Naive thymus-derived CD4-positive, alpha-beta T cell (primary cell): Measurements from ENCODE around the gene CDK10. TPM values are rescaled to one million over a fixed set of nuclear protein-coding genes. Genes with fewer than 3 reads are reported as not detected.

ENCODE experiments used
- ATAC-seq: fragments of 150-1000 bp; cut with Tn5 transposase; 2 replicates; pipeline ENCODE4 v1.10.0; 2021; ENCODE audit warnings: mild to moderate bottlenecking, moderate library complexity
- CTCF ChIA-PET: fragments of 350-600 bp; sonication (Branson Sonifier 250); formaldehyde crosslinking; loops from one replicate; lab custom pipeline; 2021; ENCODE audit warnings: antibody characterized with exemption; lab: Charles Lee
- POLR2A ChIA-PET: fragments of 350-600 bp; sonication (Branson Sonifier 250); formaldehyde crosslinking; loops from one replicate; lab custom pipeline; 2021; ENCODE audit warnings: antibody characterized with exemption, inconsistent platforms; lab: Charles Lee
- DNase-seq, 9 donors: peaks; one replicate each; pipeline versions ENCODE4 v3.0.0 to v3.0.0-alpha.2; 2020 to 2022; ENCODE audit warnings: mixed read lengths in 1 of 9
- H3K27ac ChIP-seq: one replicate; pipeline ENCODE4 v1.7.0; 2013; ENCODE audit warnings: mild to moderate bottlenecking, low read depth, low read length, moderate library complexity
- H3K27me3 ChIP-seq, 2 donors: one replicate each; pipeline ENCODE4 v1.7.0; 2013; ENCODE audit warnings: low read length in 2 of 2, mild to moderate bottlenecking in 2 of 2, moderate library complexity in 2 of 2; ENCODE audit not compliant: control insufficient read depth in 2 of 2, insufficient read depth in 2 of 2
- H3K36me3 ChIP-seq, 3 experiments: 1 replicate in 2 of 3; 2 replicates in 1 of 3; pipeline ENCODE4 v1.7.0; 2013; ENCODE audit warnings: low read length in 3 of 3, mild to moderate bottlenecking in 3 of 3, moderate library complexity in 1 of 3; ENCODE audit not compliant: insufficient read depth in 3 of 3, control insufficient read depth in 2 of 3
- H3K4me1 ChIP-seq, 2 donors: one replicate each; pipeline ENCODE4 v1.7.0; 2013; ENCODE audit warnings: low read length in 2 of 2, mild to moderate bottlenecking in 2 of 2, moderate library complexity in 1 of 2; ENCODE audit not compliant: control insufficient read depth in 2 of 2, insufficient read depth in 2 of 2
- H3K4me3 ChIP-seq: 2 replicates; pipeline ENCODE4 v1.7.0; 2013; ENCODE audit warnings: mild to moderate bottlenecking, low read length
- H3K9me3 ChIP-seq, 3 experiments: 1 replicate in 2 of 3; 2 replicates in 1 of 3; pipeline ENCODE4 v1.7.0; 2013; ENCODE audit warnings: low read length in 3 of 3; ENCODE audit not compliant: control insufficient read depth in 2 of 3
- H3K27ac Mint-ChIP-seq, 9 donors: one replicate each; pipeline ENCODE4 v1.8.0; 2020 to 2022; ENCODE audit warnings: mixed read lengths in 9 of 9, mild to moderate bottlenecking in 8 of 9, moderate library complexity in 5 of 9, inconsistent platforms in 2 of 9
- H3K27me3 Mint-ChIP-seq, 5 donors: one replicate each; pipeline ENCODE4 v1.8.0; 2021 to 2022; ENCODE audit warnings: mixed read lengths in 5 of 5, mild to moderate bottlenecking in 1 of 5
- H3K36me3 Mint-ChIP-seq, 5 donors: one replicate each; pipeline ENCODE4 v1.8.0; 2020 to 2022; ENCODE audit warnings: mixed read lengths in 5 of 5, mild to moderate bottlenecking in 3 of 5, inconsistent platforms in 1 of 5
- H3K4me1 Mint-ChIP-seq, 7 donors: one replicate each; pipeline ENCODE4 v1.8.0; 2020 to 2022; ENCODE audit warnings: mixed read lengths in 7 of 7, mild to moderate bottlenecking in 3 of 7, inconsistent platforms in 1 of 7
- H3K4me3 Mint-ChIP-seq, 10 donors: one replicate each; pipeline ENCODE4 v1.8.0; 2020 to 2022; ENCODE audit warnings: mild to moderate bottlenecking in 10 of 10, mixed read lengths in 10 of 10, moderate library complexity in 6 of 10, inconsistent platforms in 2 of 10
- H3K9me3 Mint-ChIP-seq, 11 donors: one replicate each; pipeline ENCODE4 v1.8.0; 2020 to 2022; ENCODE audit warnings: mixed read lengths in 11 of 11, mild to moderate bottlenecking in 4 of 11, inconsistent platforms in 1 of 11, moderate library complexity in 1 of 11
- intact Hi-C, 2 donors: fragments of 100-400 bp; cut with micrococcal nuclease; formaldehyde crosslinking; loops; one replicate each; pipeline ENCODE4 v1.15.1; 2023
- polyA plus RNA-seq, 2 donors: library from polyadenylated mRNA; unstranded; fragments of 300-500 nt; fragmentation: Illumina TruSeq; gene quantifications; one replicate each; pipeline ENCODE4 v1.2.3, GENCODE V29; 2021
- total RNA-seq, 6 experiments: library from RNA in 5 of 6; stranded (reverse) in 5 of 6; gene quantifications; 1 replicate in 5 of 6; 2 replicates in 1 of 6; pipeline ENCODE4 v1.2.3 and lab custom pipeline; 2021 to 2026

Gene CDK10
- total and polyA plus RNA-seq, 7 experiments from 2014 or later, result 32.8 to 150 (median 99.3) TPM

- no peak for DNase-seq
- no peak overlapping the region for H3K4me3 ChIP-seq
- peaks cover 38 to 98% (median 70%) of the 10 kb centered on the region in 3 experiments for H3K36me3 ChIP-seq
- Mint-ChIP-seq H3K27me3 (no peaks in the 10 kb centered on the region), H3K27ac (no peak overlapping the region), H3K4me3 (no peak overlapping the region), H3K36me3 (peaks cover 6 to 53% (median 35%) of the 10 kb centered on the region in 5 donors), H3K4me1 (peaks cover 13 to 86% (median 52%) of the 10 kb centered on the region in 7 donors), H3K9me3 (no peaks in the 10 kb centered on the region)
- peaks cover 37 to 58% of the 10 kb centered on the region in 2 donors for H3K4me1 ChIP-seq
- POLR2A ChIA-PET, result interaction anchor here (1.0 to 11.0 kb wide), 2 partner anchors 9 to 31 kb away, joined by 4 to 156 read pairs; no protein-coding TSS in a partner anchor
- CTCF ChIA-PET, result no interaction called here
- no peaks in the 10 kb centered on the region for H3K27me3 ChIP-seq
- no peak overlapping the region for H3K27ac ChIP-seq
- intact Hi-C loops, result no loop called here
- ATAC-seq, result no peak
- H3K9me3 ChIP-seq, result no peaks in the 10 kb centered on the region
These were observed 47.3 kb downstream of the CDK10 start for GRCh38 chr16:89733792-89734191.

- intact Hi-C loops, result loop anchor here in 1 of 2 donors (5.0 kb wide), 1 partner anchor 51 kb away; no protein-coding TSS in a partner anchor
- Histone ChIP-seq H3K9me3 (no peaks in the 10 kb centered on the region), H3K4me1 (peaks cover 28 to 43% of the 10 kb centered on the region in 2 donors), H3K27ac (peak overlapping the region; percentile 46), H3K36me3 (peaks cover 32 to 89% (median 59%) of the 10 kb centered on the region in 3 experiments), H3K27me3 (no peaks in the 10 kb centered on the region), H3K4me3 (no peak overlapping the region)
- ChIA-PET POLR2A (interaction anchor here (1.3 to 11.0 kb wide), 5 partner anchors 10 to 49 kb away, joined by 3 to 156 read pairs (median 15); partner anchors contain the start of gene VPS9D1), CTCF (interaction anchor here (1.1 to 1.3 kb wide), 2 partner anchors 31 to 37 kb away, joined by 4 to 5 read pairs; no protein-coding TSS in a partner anchor)
- Mint-ChIP-seq H3K4me3 (peak overlapping the region in 7 of 10 donors; percentile 46 to 80 (median 66)), H3K36me3 (peaks cover 11 to 50% (median 34%) of the 10 kb centered on the region in 5 donors), H3K27ac (peak overlapping the region in 8 of 9 donors; percentile 7 to 94 (median 87)), H3K4me1 (peaks cover 9 to 79% (median 46%) of the 10 kb centered on the region in 7 donors), H3K27me3 (no peaks in the 10 kb centered on the region), H3K9me3 (no peaks in the 10 kb centered on the region)
- no peak for DNase-seq
- no peak for ATAC-seq
These were observed 50.1 kb downstream of the CDK10 start for GRCh38 chr16:89736554-89736953.

GRCh38 chr16:89737341-89738071 is 51.0 kb downstream of the CDK10 start:
- H3K27me3 ChIP-seq, result no peaks in the 10 kb centered on the region
- ChIA-PET POLR2A (interaction anchor here (0.7 to 11.0 kb wide), 11 partner anchors 12 to 136 kb away, joined by 3 to 156 read pairs (median 4); partner anchors contain the start of genes TCF25 and VPS9D1), CTCF (interaction anchor here (0.6 to 1.3 kb wide), 6 partner anchors 14 to 38 kb away, joined by 3 to 6 read pairs (median 4); partner anchors contain the start of gene SPATA2L)
- no peak overlapping the region for H3K4me3 ChIP-seq
- H3K4me1 ChIP-seq, result peaks cover 28 to 40% of the 10 kb centered on the region in 2 donors
- no peaks in the 10 kb centered on the region for H3K9me3 ChIP-seq
- peak overlapping the region; percentile 46 for H3K27ac ChIP-seq
- no peaks in the 10 kb centered on the region for H3K27me3 Mint-ChIP-seq
- peaks cover 11 to 44% (median 29%) of the 10 kb centered on the region in 5 donors for H3K36me3 Mint-ChIP-seq
- H3K4me3 Mint-ChIP-seq, result peak overlapping the region; percentile 39 to 80 (median 66)
- DNase-seq (peak in 7 of 9 donors; percentile 63 to 83 (median 76)), ATAC-seq (peak; percentile 86)
- H3K4me1 Mint-ChIP-seq, result peaks cover 4 to 70% (median 37%) of the 10 kb centered on the region in 7 donors
- no peaks in the 10 kb centered on the region for H3K9me3 Mint-ChIP-seq
- peaks cover 32 to 79% (median 52%) of the 10 kb centered on the region in 3 experiments for H3K36me3 ChIP-seq
- intact Hi-C loops, result loop anchor here (1.0 to 5.0 kb wide), 4 partner anchors 14 to 50 kb away; no protein-coding TSS in a partner anchor
- peak overlapping the region; percentile 68 to 94 (median 86) for H3K27ac Mint-ChIP-seq

DNA sequence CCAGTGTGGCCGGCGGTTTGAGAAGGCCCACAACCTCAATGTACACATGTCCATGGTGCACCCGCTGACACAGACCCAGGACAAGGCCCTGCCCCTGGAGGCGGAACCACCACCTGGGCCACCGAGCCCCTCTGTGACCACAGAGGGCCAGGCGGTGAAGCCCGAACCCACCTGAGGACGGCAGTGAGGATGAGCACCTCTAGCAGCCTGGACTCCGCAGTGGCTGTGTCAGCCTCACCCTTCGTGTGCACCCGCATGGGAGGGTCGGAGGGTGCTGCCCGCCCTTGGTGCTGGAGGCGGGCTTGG is 51.5 kb downstream of the CDK10 start:
- DNase-seq (no peak), ATAC-seq (peak; percentile 2)
- Histone ChIP-seq H3K27me3 (no peaks in the 10 kb centered on the region), H3K4me3 (no peak overlapping the region), H3K27ac (no peak overlapping the region), H3K36me3 (peaks cover 30 to 74% (median 49%) of the 10 kb centered on the region in 3 experiments), H3K9me3 (no peaks in the 10 kb centered on the region), H3K4me1 (peaks cover 28 to 37% of the 10 kb centered on the region in 2 donors)
- peak overlapping the region in 5 of 9 donors; percentile 84 to 94 (median 89) for H3K27ac Mint-ChIP-seq
- H3K36me3 Mint-ChIP-seq, result peaks cover 11 to 42% (median 27%) of the 10 kb centered on the region in 5 donors
- H3K4me1 Mint-ChIP-seq, result peaks cover 4 to 70% (median 40%) of the 10 kb centered on the region in 7 donors
- intact Hi-C loops, result loop anchor here in 1 of 2 donors (5.0 kb wide), 1 partner anchor 49 kb away; no protein-coding TSS in a partner anchor
- ChIA-PET CTCF (interaction anchor here (1.2 kb wide), 1 partner anchor 14 kb away, joined by 6 read pairs; no protein-coding TSS in a partner anchor), POLR2A (interaction anchor here (1.1 to 11.0 kb wide), 7 partner anchors 9 to 47 kb away, joined by 3 to 156 read pairs (median 5); partner anchors contain the start of gene VPS9D1)
- H3K27me3 Mint-ChIP-seq, result no peaks in the 10 kb centered on the region
- H3K4me3 Mint-ChIP-seq, result peak overlapping the region in 6 of 10 donors; percentile 50 to 80 (median 70)
- H3K9me3 Mint-ChIP-seq, result no peaks in the 10 kb centered on the region

DNA sequence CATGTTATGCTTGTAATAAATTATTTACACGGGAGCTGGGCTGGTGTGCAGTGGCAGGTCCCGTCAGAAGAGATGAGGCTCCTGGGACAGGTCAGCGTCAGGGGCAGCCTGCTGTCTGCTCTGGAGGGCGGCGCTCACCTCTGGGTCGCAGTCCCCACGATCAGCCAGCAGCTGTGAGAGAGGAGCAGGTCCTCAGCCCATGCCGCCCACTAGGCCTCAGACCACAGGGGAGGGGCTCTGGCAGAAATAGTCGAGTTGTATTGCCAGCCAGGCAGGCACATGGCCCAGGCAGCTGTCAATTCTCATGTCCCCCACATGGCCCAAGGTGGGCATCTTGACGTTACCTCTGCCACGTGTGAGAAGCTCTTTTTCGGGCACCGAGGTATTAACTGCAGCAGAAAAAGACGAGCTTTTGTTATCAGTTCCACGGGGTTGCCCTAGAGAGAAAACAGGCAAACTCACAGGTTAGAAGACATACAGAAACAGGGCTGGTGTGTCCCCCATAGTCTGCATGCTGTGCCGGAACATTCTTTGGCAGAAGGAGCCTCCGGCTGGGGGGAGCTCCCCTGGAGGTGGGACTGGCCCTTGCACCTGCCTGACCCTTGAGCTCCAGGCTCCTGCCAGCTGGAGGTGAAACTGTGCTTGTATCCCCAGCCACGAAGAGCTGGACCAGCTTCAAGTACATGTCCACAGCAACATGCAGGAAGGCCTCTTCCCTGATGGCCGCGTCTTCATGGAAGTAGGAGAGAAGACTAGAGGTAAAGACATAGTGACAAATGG is 52.2 kb downstream of the CDK10 start:
- H3K4me1 Mint-ChIP-seq, result peaks cover 4 to 69% (median 46%) of the 10 kb centered on the region in 7 donors
- no peak for ATAC-seq
- H3K4me1 ChIP-seq, result peaks cover 24 to 31% of the 10 kb centered on the region in 2 donors
- H3K27me3 Mint-ChIP-seq, result no peaks in the 10 kb centered on the region
- POLR2A ChIA-PET, result interaction anchor here (0.8 to 11.0 kb wide), 9 partner anchors 9 to 47 kb away, joined by 3 to 156 read pairs (median 4); partner anchors contain the start of gene VPS9D1
- intact Hi-C loops, result loop anchor here in 1 of 2 donors (5.0 kb wide), 1 partner anchor 49 kb away; no protein-coding TSS in a partner anchor
- peaks cover 11 to 42% (median 24%) of the 10 kb centered on the region in 5 donors for H3K36me3 Mint-ChIP-seq
- no peak overlapping the region for H3K27ac ChIP-seq
- H3K4me3 Mint-ChIP-seq, result peak overlapping the region in 3 of 10 donors; percentile 4 to 23 (median 20)
- DNase-seq, result no peak
- no peaks in the 10 kb centered on the region for H3K27me3 ChIP-seq
- peak overlapping the region in 6 of 9 donors; percentile 12 to 69 (median 40) for H3K27ac Mint-ChIP-seq
- CTCF ChIA-PET, result interaction anchor here (0.7 to 2.0 kb wide), 4 partner anchors 33 to 126 kb away, joined by 3 to 7 read pairs (median 4); no protein-coding TSS in a partner anchor
- no peak overlapping the region for H3K4me3 ChIP-seq
- H3K9me3 Mint-ChIP-seq, result no peaks in the 10 kb centered on the region
- peaks cover 23 to 67% (median 42%) of the 10 kb centered on the region in 3 experiments for H3K36me3 ChIP-seq
- no peaks in the 10 kb centered on the region for H3K9me3 ChIP-seq
